ENCODE measurements around the gene PPP2R2C. TPM values are rescaled to one million over a fixed set of nuclear protein-coding genes. Genes with fewer than 3 reads are reported as not detected.

Gene PPP2R2C
- total and polyA plus RNA-seq, 11 donors, result 0.22 to 20.0 (median 6.8) TPM

DNA sequence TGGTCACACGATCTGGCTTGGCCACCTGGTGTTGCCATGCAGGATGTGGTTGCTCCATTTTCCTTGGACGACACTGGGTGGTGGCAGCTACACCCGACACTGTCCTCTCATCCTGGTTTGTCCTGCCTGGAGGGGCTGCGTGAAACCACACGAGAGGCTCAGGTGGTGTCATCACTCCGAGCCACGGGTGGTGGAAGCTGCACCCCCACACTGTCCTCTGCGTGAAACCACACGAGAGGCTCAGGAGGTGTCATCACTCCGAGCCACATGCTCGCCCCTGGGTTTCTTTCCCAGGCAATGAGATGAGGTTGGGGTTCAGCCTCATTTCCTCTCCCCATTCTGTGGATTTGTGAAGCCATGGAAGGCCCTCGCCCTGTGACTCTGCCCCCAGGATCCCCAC is 168.5 kb downstream of the PPP2R2C start:
- DNase-seq, result no peak
- intact Hi-C loops (cut with DNase I), result no loop called here
- Histone ChIP-seq H3K27me3 (peaks cover 0 to 3% (median 0%) of the 10 kb centered on the region in 9 donors), H3K36me3 (peaks cover 0 to 51% (median 34%) of the 10 kb centered on the region in 9 donors), H3K27ac (no peak overlapping the region), H3K4me1 (peaks cover 0 to 2% (median 0%) of the 10 kb centered on the region in 12 donors), H3K4me3 (no peak overlapping the region), H3K9me3 (no peaks in the 10 kb centered on the region)
- no peak for ATAC-seq
- WGBS, 4 donors, result 92 to 96% (median 94%) methylated on average over 11 to 12 of the region's 12 CpGs
- TF ChIP-seq POLR2A (IDR thresholded peaks at IDR 0.05), result no peak
- TF ChIP-seq CTCF (IDR thresholded peaks at IDR 0.05), result no peak

- intact Hi-C loops (cut with DNase I), result no loop called here
- DNase-seq, result no peak
- WGBS, 4 donors, result 69 to 91% (median 86%) methylated on average over 6 of the region's 6 CpGs
- no peaks in the 10 kb centered on the region for H3K4me1 ChIP-seq
- H3K36me3 ChIP-seq, result peaks cover 0 to 62% (median 43%) of the 10 kb centered on the region in 9 donors
- ATAC-seq, result no peak
- no peaks in the 10 kb centered on the region for H3K27me3 ChIP-seq
- no peak overlapping the region for H3K27ac ChIP-seq
- H3K9me3 ChIP-seq, result no peaks in the 10 kb centered on the region
- TF ChIP-seq CTCF (IDR thresholded peaks at IDR 0.05) (no peak), POLR2A (IDR thresholded peaks at IDR 0.05) (no peak)
- H3K4me3 ChIP-seq, result no peak overlapping the region
Observed at GRCh38 chr4:6302869-6303268, 169.5 kb downstream of the PPP2R2C start.

DNA sequence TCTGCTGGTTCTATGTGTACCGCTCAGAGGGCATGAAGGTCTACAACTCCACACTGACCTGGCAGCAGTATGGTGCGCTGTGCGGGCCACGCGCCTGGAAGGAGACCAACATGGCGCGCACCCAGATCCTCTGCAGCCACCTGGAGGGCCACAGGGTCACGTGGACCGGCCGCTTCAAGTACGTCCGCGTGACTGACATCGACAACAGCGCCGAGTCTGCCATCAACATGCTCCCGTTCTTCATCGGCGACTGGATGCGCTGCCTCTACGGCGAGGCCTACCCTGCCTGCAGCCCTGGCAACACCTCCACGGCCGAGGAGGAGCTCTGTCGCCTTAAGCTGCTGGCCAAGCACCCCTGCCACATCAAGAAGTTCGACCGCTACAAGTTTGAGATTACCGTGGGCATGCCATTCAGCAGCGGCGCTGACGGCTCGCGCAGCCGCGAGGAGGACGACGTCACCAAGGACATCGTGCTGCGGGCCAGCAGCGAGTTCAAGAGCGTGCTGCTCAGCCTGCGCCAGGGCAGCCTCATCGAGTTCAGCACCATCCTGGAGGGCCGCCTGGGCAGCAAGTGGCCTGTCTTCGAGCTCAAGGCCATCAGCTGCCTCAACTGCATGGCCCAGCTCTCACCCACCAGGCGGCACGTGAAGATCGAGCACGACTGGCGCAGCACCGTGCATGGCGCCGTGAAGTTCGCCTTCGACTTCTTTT is 170.5 kb downstream of the PPP2R2C start:
- no peak overlapping the region for H3K4me3 ChIP-seq
- no peak for TF ChIP-seq POLR2A (IDR thresholded peaks at IDR 0.05)
- H3K36me3 ChIP-seq, result peaks cover 0 to 72% (median 52%) of the 10 kb centered on the region in 9 donors

GRCh38 chr4:6301051-6301731 is 171.2 kb downstream of the PPP2R2C start:
- no peak for ATAC-seq
- H3K4me3 ChIP-seq, result no peak overlapping the region
- H3K9me3 ChIP-seq, result no peaks in the 10 kb centered on the region
- H3K36me3 ChIP-seq, result peaks cover 0 to 79% (median 58%) of the 10 kb centered on the region in 9 donors
- 92 to 95% (median 93%) methylated on average over 25 to 35 of the region's 35 CpGs for WGBS, 4 donors
- DNase-seq, result no peak
- intact Hi-C loops (cut with DNase I), result no loop called here
- no peaks in the 10 kb centered on the region for H3K4me1 ChIP-seq
- no peaks in the 10 kb centered on the region for H3K27me3 ChIP-seq
- H3K27ac ChIP-seq, result no peak overlapping the region
- TF ChIP-seq CTCF (IDR thresholded peaks at IDR 0.05) (no peak), POLR2A (IDR thresholded peaks at IDR 0.05) (no peak)

More for the DNA sequence above, 170.5 kb downstream of the PPP2R2C start:
- 95 to 98% (median 97%) methylated on average over 54 to 55 of the region's 55 CpGs for WGBS, 4 donors
- no peak overlapping the region for H3K27ac ChIP-seq
- DNase-seq (no peak), ATAC-seq (no peak)
- no peaks in the 10 kb centered on the region for H3K9me3 ChIP-seq
- intact Hi-C loops (cut with DNase I), result no loop called here
- no peaks in the 10 kb centered on the region for H3K4me1 ChIP-seq
- H3K27me3 ChIP-seq, result no peaks in the 10 kb centered on the region

All from heart left ventricle (tissue), 16 donors.